Measurements from ENCODE around the gene PLEKHM2.

DNA sequence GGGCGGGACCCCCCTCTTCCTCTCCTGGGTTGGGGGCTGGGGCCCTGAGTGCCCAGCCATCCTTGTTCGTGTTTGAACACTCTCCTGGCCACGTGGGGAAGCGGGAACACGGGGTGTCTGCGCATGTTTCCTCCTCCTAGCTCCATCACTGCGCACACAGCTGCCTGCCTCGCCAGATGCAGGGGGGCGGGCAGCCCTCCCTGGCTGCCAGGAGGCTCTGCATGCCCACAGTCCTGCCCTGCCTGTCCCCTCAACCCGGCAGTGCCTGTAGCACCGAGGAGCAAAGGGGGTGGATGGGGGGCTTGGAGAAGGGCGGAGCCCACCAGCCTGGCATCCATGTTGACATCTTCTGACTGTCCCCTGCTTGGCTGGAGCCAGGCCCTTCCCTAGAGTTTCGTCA, 50.2 kb downstream of the PLEKHM2 start:
- no peak for TF ChIP-seq CTCF (conservative IDR thresholded peaks at IDR 0.05 in 1 of 2, IDR thresholded peaks at IDR 0.05 in 1 of 2; ENCODE audit: extremely low read depth in 1 of 2, insufficient read depth in 1 of 2, low read depth in 1 of 2, low read length in 2 of 2)
- no peak for TF ChIP-seq EZH2 (IDR thresholded peaks at IDR 0.05; ENCODE audit: borderline replicate concordance, low read length)

Data from mammary epithelial cell (primary cell).